ENCODE results near the gene NHEJ1.

DNA sequence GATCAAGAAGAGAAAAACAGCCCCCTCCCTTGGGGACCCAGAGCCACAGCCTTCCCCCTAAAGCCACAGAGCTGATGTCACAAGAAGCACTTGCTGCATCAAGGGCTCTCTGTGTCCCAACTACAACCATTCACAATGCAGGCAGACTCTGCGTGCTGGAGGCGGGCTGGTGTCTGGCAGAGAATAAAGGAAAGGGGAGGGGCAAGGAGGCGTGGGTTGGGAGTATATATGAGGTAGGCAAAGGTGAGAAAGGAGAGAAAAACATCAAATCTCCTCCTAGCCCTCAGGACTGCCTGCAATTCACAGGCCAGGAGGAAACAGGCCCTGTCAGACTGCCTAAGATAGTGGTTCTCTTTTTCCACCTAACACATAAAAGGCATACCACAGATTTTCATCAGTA, 51.1 kb downstream of the NHEJ1 start:
- TF ChIP-seq, protein P1, sequence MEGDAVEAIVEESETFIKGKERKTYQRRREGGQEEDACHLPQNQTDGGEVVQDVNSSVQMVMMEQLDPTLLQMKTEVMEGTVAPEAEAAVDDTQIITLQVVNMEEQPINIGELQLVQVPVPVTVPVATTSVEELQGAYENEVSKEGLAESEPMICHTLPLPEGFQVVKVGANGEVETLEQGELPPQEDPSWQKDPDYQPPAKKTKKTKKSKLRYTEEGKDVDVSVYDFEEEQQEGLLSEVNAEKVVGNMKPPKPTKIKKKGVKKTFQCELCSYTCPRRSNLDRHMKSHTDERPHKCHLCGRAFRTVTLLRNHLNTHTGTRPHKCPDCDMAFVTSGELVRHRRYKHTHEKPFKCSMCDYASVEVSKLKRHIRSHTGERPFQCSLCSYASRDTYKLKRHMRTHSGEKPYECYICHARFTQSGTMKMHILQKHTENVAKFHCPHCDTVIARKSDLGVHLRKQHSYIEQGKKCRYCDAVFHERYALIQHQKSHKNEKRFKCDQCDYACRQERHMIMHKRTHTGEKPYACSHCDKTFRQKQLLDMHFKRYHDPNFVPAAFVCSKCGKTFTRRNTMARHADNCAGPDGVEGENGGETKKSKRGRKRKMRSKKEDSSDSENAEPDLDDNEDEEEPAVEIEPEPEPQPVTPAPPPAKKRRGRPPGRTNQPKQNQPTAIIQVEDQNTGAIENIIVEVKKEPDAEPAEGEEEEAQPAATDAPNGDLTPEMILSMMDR (IDR thresholded peaks at IDR 0.05; ENCODE audit: low read depth, low read length, missing input control), result no peak
- TF ChIP-seq, protein P2, sequence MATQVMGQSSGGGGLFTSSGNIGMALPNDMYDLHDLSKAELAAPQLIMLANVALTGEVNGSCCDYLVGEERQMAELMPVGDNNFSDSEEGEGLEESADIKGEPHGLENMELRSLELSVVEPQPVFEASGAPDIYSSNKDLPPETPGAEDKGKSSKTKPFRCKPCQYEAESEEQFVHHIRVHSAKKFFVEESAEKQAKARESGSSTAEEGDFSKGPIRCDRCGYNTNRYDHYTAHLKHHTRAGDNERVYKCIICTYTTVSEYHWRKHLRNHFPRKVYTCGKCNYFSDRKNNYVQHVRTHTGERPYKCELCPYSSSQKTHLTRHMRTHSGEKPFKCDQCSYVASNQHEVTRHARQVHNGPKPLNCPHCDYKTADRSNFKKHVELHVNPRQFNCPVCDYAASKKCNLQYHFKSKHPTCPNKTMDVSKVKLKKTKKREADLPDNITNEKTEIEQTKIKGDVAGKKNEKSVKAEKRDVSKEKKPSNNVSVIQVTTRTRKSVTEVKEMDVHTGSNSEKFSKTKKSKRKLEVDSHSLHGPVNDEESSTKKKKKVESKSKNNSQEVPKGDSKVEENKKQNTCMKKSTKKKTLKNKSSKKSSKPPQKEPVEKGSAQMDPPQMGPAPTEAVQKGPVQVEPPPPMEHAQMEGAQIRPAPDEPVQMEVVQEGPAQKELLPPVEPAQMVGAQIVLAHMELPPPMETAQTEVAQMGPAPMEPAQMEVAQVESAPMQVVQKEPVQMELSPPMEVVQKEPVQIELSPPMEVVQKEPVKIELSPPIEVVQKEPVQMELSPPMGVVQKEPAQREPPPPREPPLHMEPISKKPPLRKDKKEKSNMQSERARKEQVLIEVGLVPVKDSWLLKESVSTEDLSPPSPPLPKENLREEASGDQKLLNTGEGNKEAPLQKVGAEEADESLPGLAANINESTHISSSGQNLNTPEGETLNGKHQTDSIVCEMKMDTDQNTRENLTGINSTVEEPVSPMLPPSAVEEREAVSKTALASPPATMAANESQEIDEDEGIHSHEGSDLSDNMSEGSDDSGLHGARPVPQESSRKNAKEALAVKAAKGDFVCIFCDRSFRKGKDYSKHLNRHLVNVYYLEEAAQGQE (IDR thresholded peaks at IDR 0.05), result no peak
